Right lobe of liver (tissue), 4 donors: ENCODE measurements around the gene RIC1.

ENCODE experiments used
- CTCF ChIP-seq, 4 donors: fragments of 200-600 bp in 3 of 4; fragments of 450-650 bp in 1 of 4; IDR thresholded peaks; one replicate each; pipeline versions ENCODE4 v1.5.1 to v1.8.0; 2016 to 2022; ENCODE audit warnings: antibody characterized with exemption in 4 of 4, mild to moderate bottlenecking in 2 of 4
- POLR2A ChIP-seq: fragments of 450-650 bp; IDR thresholded peaks from one replicate; pipeline ENCODE4 v1.6.1; 2017; ENCODE audit warnings: antibody characterized with exemption, mild to moderate bottlenecking
- donor health status: DM: no; HTN: no; CAD: no.
- donor health status: DM: no; HTN: no; CAD: no.
- donor health status: DM: no; HTN: yes; CAD: no.

GRCh38 chr9:5614192-5614591, 14.7 kb upstream of the RIC1 start:
- no peak for TF ChIP-seq CTCF (IDR thresholded peaks at IDR 0.05)
- TF ChIP-seq POLR2A = no peak
